DMS79 treated with DMSO at 0.1 percent for 48 hours (cell line): ENCODE data around the gene ZNF507.
A peak's percentile ranks its signal among the peaks of the same experiment; 100 is the strongest.
"Not testable (repeated sequence)": the region's sequence is repeated elsewhere in the genome, so short reads cannot be mapped to it uniquely, and the experiment has no call there.

ENCODE experiments used
- DNase-seq: peaks from one replicate; lab custom pipeline; 2025; lab: John Stamatoyannopoulos, UW

The ZNF507 gene

GRCh38 chr19:32368787-32369186 is 23.4 kb downstream of the ZNF507 start:
- no peak for DNase-seq

GRCh38 chr19:32372726-32373517 is 27.5 kb downstream of the ZNF507 start:
- DNase-seq, result no peak

- no peak for DNase-seq
Measured at GRCh38 chr19:32373585-32374295, 28.3 kb downstream of the ZNF507 start.

GRCh38 chr19:32374362-32374761 is 29.0 kb downstream of the ZNF507 start:
- not testable (repeated sequence) for DNase-seq

- not testable (repeated sequence) for DNase-seq
Measured at GRCh38 chr19:32377088-32377487, 31.7 kb downstream of the ZNF507 start.

- no peak for DNase-seq
Measured at GRCh38 chr19:32380269-32380668, 34.9 kb downstream of the ZNF507 start.

- DNase-seq, result no peak
Measured at GRCh38 chr19:32387701-32388392, 42.4 kb downstream of the ZNF507 start.

- no peak for DNase-seq
Measured at GRCh38 chr19:32388393-32388855, 43.0 kb downstream of the ZNF507 start.

GRCh38 chr19:32392901-32393300 is 47.5 kb downstream of the ZNF507 start:
- no peak for DNase-seq

- DNase-seq, result no peak
Measured at GRCh38 chr19:32396046-32396652, 50.7 kb downstream of the ZNF507 start.

- DNase-seq, result no peak
Measured at GRCh38 chr19:32397671-32398101, 52.3 kb downstream of the ZNF507 start.

GRCh38 chr19:32401992-32402391 is 56.6 kb downstream of the ZNF507 start:
- no peak for DNase-seq

- DNase-seq, result no peak
Measured at GRCh38 chr19:32403291-32403995, 58.0 kb downstream of the ZNF507 start.

- no peak for DNase-seq
Measured at GRCh38 chr19:32404213-32404932, 59.0 kb downstream of the ZNF507 start.

- DNase-seq, result peak; percentile 40
Measured at GRCh38 chr19:32404933-32405430, 59.6 kb downstream of the ZNF507 start.

GRCh38 chr19:32405431-32406160 is 60.2 kb downstream of the ZNF507 start, which contains the start of gene DPY19L3:
TSS of gene DPY19L3 (plus strand) at chr19:32405770. CDS start at chr19:32408254, 2,484 bp downstream.
- peak; percentile 88 for DNase-seq

GRCh38 chr19:32406161-32407003 is 61.0 kb downstream of the ZNF507 start:
- DNase-seq, result peak; percentile 46
